DLD1 (cell line): ENCODE data around the gene ALOX5.

Experiments used
- in situ Hi-C: cut with HindIII; loops from 2 replicates; pipeline ENCODE4 v1.10.0; 2017; ENCODE audit warnings: low sequenced_read_pairs

The ALOX5 gene

GRCh38 chr10:45441239-45442190 is 67.5 kb downstream of the ALOX5 start:
- in situ Hi-C loops = no loop called here

GRCh38 chr10:45442251-45442650 is 68.2 kb downstream of the ALOX5 start:
- in situ Hi-C loops = no loop called here

GRCh38 chr10:45442662-45443061 is 68.6 kb downstream of the ALOX5 start:
- in situ Hi-C loops = no loop called here

- in situ Hi-C loops = no loop called here
These were observed 69.3 kb downstream of the ALOX5 start for GRCh38 chr10:45443101-45444009.

- in situ Hi-C loops = no loop called here
These were observed 70.0 kb downstream of the ALOX5 start for GRCh38 chr10:45444022-45444421.

- in situ Hi-C loops = no loop called here
These were observed 71.2 kb downstream of the ALOX5 start for GRCh38 chr10:45444976-45445898.

- in situ Hi-C loops = no loop called here
These were observed 72.8 kb downstream of the ALOX5 start for GRCh38 chr10:45446858-45447257.

GRCh38 chr10:45447416-45447815 is 73.4 kb downstream of the ALOX5 start:
- in situ Hi-C loops = no loop called here

GRCh38 chr10:45450866-45451265 is 76.8 kb downstream of the ALOX5 start:
- in situ Hi-C loops = no loop called here

GRCh38 chr10:45451407-45451806 is 77.4 kb downstream of the ALOX5 start:
- in situ Hi-C loops = no loop called here

GRCh38 chr10:45452268-45452667 is 78.3 kb downstream of the ALOX5 start:
- in situ Hi-C loops = no loop called here

- in situ Hi-C loops = no loop called here
These were observed 78.9 kb downstream of the ALOX5 start for GRCh38 chr10:45452743-45453452.

- in situ Hi-C loops = no loop called here
These were observed 79.7 kb downstream of the ALOX5 start for GRCh38 chr10:45453639-45454255.

- in situ Hi-C loops = no loop called here
These were observed 80.2 kb downstream of the ALOX5 start for GRCh38 chr10:45454262-45454661.

- in situ Hi-C loops = no loop called here
These were observed 80.8 kb downstream of the ALOX5 start for GRCh38 chr10:45454859-45455258.

GRCh38 chr10:45456233-45456632 is 82.2 kb downstream of the ALOX5 start:
- in situ Hi-C loops = no loop called here

GRCh38 chr10:45456822-45457221 is 82.8 kb downstream of the ALOX5 start:
- in situ Hi-C loops = no loop called here

- in situ Hi-C loops = no loop called here
These were observed 83.5 kb downstream of the ALOX5 start for GRCh38 chr10:45457487-45457886.

GRCh38 chr10:45460235-45460878 is 86.3 kb downstream of the ALOX5 start:
- in situ Hi-C loops = no loop called here
